Smooth muscle cell (in vitro differentiated cells): ENCODE measurements around the gene SECTM1. TPM values are rescaled to one million over a fixed set of nuclear protein-coding genes. Genes with fewer than 3 reads are reported as not detected.

ENCODE experiments used
- DNase-seq: peaks from one replicate; lab custom pipeline; 2025; ENCODE audit not compliant: unreplicated experiment; lab: John Stamatoyannopoulos, UW
- H2AFZ ChIP-seq: fragments of 200-600 bp; sonication (generic); 2 replicates; pipeline ENCODE4 v1.6.0; 2016; ENCODE audit warnings: antibody characterized with exemption, low read depth, mild to moderate bottlenecking
- H3F3A ChIP-seq: fragments of 200-600 bp; sonication (generic); 2 replicates; pipeline ENCODE4 v1.6.0; 2017; ENCODE audit warnings: antibody characterized with exemption, low read depth
- H3K27ac ChIP-seq: fragments of 200-600 bp; sonication (generic); 2 replicates; pipeline ENCODE4 v1.5.1; 2016; ENCODE audit warnings: low read depth, mild to moderate bottlenecking
- H3K27me3 ChIP-seq: fragments of 200-600 bp; sonication (generic); 2 replicates; pipeline ENCODE4 v1.6.1; 2016; ENCODE audit warnings: low read depth, mild to moderate bottlenecking
- H3K36me3 ChIP-seq: fragments of 200-600 bp; sonication (generic); 2 replicates; pipeline ENCODE4 v1.5.1; 2016; ENCODE audit warnings: low read depth
- H3K4me1 ChIP-seq: fragments of 200-600 bp; sonication (generic); 2 replicates; pipeline ENCODE4 v1.5.1; 2016; ENCODE audit warnings: low read depth
- H3K4me2 ChIP-seq: fragments of 200-600 bp; sonication (generic); 2 replicates; pipeline ENCODE4 v1.6.0; 2016; ENCODE audit warnings: mild to moderate bottlenecking
- H3K4me3 ChIP-seq: fragments of 200-600 bp; sonication (generic); 2 replicates; pipeline ENCODE4 v1.5.1; 2016; ENCODE audit warnings: mild to moderate bottlenecking
- H3K79me2 ChIP-seq: fragments of 200-600 bp; sonication (generic); 2 replicates; pipeline ENCODE4 v1.6.0; 2016; ENCODE audit warnings: low read depth, mild to moderate bottlenecking
- H3K9ac ChIP-seq: fragments of 200-600 bp; sonication (generic); 2 replicates; pipeline ENCODE4 v1.6.0; 2016; ENCODE audit warnings: low read depth
- H3K9me3 ChIP-seq: fragments of 200-600 bp; sonication (generic); replicated peaks from 2 replicates; pipeline ENCODE4 v1.5.1; 2016; ENCODE audit warnings: low read depth
- H4K20me1 ChIP-seq: fragments of 200-600 bp; sonication (generic); 2 replicates; pipeline ENCODE4 v1.6.0; 2016; ENCODE audit warnings: low read depth
- CTCF ChIP-seq: fragments of 200-600 bp; sonication (generic); IDR thresholded peaks from 2 replicates; pipeline ENCODE4 v1.5.1; 2017; ENCODE audit warnings: borderline replicate concordance, mild to moderate bottlenecking, antibody characterized with exemption; ENCODE audit not compliant: insufficient read depth, poor library complexity, severe bottlenecking
- WGBS: methylation state at CpG from one replicate; pipeline ENCODE4 v1.1.7; 2016; ENCODE audit warnings: low lambda C conversion rate; 5-methylcytosine and 5-hydroxymethylcytosine counted together
- polyA plus RNA-seq: library from polyadenylated mRNA; unstranded; fragments of >200 nt; fragmentation: Nextera tagmentation; extraction: Ambion mirVana; gene quantifications from 2 replicates; pipeline ENCODE4 v1.2.1, GENCODE V29; 2016
- total RNA-seq: library from RNA; depleted of rRNA; stranded (reverse); fragments of >200 nt; gene quantifications from 2 replicates; pipeline ENCODE4 v1.2.3, GENCODE V29; 2014

The SECTM1 gene
- total and polyA plus RNA-seq, 2 experiments from 2014 or later: 0.49 TPM; not detected in 1

- Histone ChIP-seq H3K4me3 (no peak overlapping the region), H3K79me2 (no peaks in the 10 kb centered on the region), H3K9me3 (no peaks in the 10 kb centered on the region), H3K27me3 (no peaks in the 10 kb centered on the region), H3K4me2 (no peak overlapping the region), H4K20me1 (no peaks in the 10 kb centered on the region), H3K9ac (no peak overlapping the region), H3F3A (no peaks in the 10 kb centered on the region), H3K4me1 (no peaks in the 10 kb centered on the region), H2AFZ (no peak overlapping the region), H3K27ac (no peak overlapping the region), H3K36me3 (no peaks in the 10 kb centered on the region)
- DNase-seq: no peak
- no peak for TF ChIP-seq CTCF
- 88% methylated on average over 35 of the region's 35 CpGs for WGBS
These were observed 30.3 kb downstream of the SECTM1 start for GRCh38 chr17:82302991-82303943.

GRCh38 chr17:82302568-82302963, 31.0 kb downstream of the SECTM1 start:
- DNase-seq: no peak
- Histone ChIP-seq H3K27ac (no peak overlapping the region), H2AFZ (no peak overlapping the region), H3K4me2 (no peak overlapping the region), H3K9ac (no peak overlapping the region), H3F3A (no peaks in the 10 kb centered on the region), H3K9me3 (no peaks in the 10 kb centered on the region), H3K4me3 (no peak overlapping the region), H3K27me3 (no peaks in the 10 kb centered on the region), H3K36me3 (no peaks in the 10 kb centered on the region), H3K79me2 (no peaks in the 10 kb centered on the region), H3K4me1 (no peaks in the 10 kb centered on the region), H4K20me1 (no peaks in the 10 kb centered on the region)
- no peak for TF ChIP-seq CTCF
- WGBS: 94% methylated on average over 15 of the region's 15 CpGs

- Histone ChIP-seq H3K9me3 (no peaks in the 10 kb centered on the region), H3F3A (no peaks in the 10 kb centered on the region), H3K27me3 (no peaks in the 10 kb centered on the region), H3K9ac (no peak overlapping the region), H3K4me1 (no peaks in the 10 kb centered on the region), H3K4me3 (no peak overlapping the region), H4K20me1 (no peaks in the 10 kb centered on the region), H2AFZ (no peak overlapping the region), H3K79me2 (no peaks in the 10 kb centered on the region), H3K27ac (no peak overlapping the region), H3K36me3 (no peaks in the 10 kb centered on the region), H3K4me2 (no peak overlapping the region)
- no peak for TF ChIP-seq CTCF
- 91% methylated on average over 22 of the region's 23 CpGs for WGBS
- no peak for DNase-seq
These were observed 31.5 kb downstream of the SECTM1 start for GRCh38 chr17:82301916-82302567.
